Dedifferentiated amniotic fluid mesenchymal stem cell (primary cell): ENCODE results near the gene POGZ.

Experiments
- DNase-seq: peaks from one replicate; pipeline ENCODE4 v3.0.0-alpha.2; 2016; ENCODE audit errors: extremely low spot score

POGZ gene

GRCh38 chr1:151372058-151372934, 87.0 kb downstream of the POGZ start, which contains the start of gene SELENBP1:
Gene SELENBP1, minus strand, starts transcription at chr1:151372705. Its CDS starts 64 bp downstream, at chr1:151372641.
- DNase-seq, result peak; percentile 33

- DNase-seq, result no peak
These were observed 87.8 kb downstream of the POGZ start for GRCh38 chr1:151371370-151372057.

GRCh38 chr1:151370211-151370911, 88.9 kb downstream of the POGZ start:
- no peak for DNase-seq

GRCh38 chr1:151369621-151370048, 89.7 kb downstream of the POGZ start:
- DNase-seq, result no peak

GRCh38 chr1:151369302-151369610, 90.0 kb downstream of the POGZ start:
- no peak for DNase-seq

- DNase-seq, result no peak
These were observed 90.6 kb downstream of the POGZ start for GRCh38 chr1:151368393-151369301.

GRCh38 chr1:151367658-151368392, 91.5 kb downstream of the POGZ start:
- no peak for DNase-seq

- no peak for DNase-seq
These were observed 94.3 kb downstream of the POGZ start for GRCh38 chr1:151364996-151365395.

- DNase-seq, result no peak
These were observed 96.8 kb downstream of the POGZ start for GRCh38 chr1:151362308-151363155.

GRCh38 chr1:151361883-151362282, 97.4 kb downstream of the POGZ start:
- no peak for DNase-seq

- no peak for DNase-seq
These were observed 102.6 kb downstream of the POGZ start for GRCh38 chr1:151356696-151357095.
